ENCODE results near the gene ZHX3.

DNA sequence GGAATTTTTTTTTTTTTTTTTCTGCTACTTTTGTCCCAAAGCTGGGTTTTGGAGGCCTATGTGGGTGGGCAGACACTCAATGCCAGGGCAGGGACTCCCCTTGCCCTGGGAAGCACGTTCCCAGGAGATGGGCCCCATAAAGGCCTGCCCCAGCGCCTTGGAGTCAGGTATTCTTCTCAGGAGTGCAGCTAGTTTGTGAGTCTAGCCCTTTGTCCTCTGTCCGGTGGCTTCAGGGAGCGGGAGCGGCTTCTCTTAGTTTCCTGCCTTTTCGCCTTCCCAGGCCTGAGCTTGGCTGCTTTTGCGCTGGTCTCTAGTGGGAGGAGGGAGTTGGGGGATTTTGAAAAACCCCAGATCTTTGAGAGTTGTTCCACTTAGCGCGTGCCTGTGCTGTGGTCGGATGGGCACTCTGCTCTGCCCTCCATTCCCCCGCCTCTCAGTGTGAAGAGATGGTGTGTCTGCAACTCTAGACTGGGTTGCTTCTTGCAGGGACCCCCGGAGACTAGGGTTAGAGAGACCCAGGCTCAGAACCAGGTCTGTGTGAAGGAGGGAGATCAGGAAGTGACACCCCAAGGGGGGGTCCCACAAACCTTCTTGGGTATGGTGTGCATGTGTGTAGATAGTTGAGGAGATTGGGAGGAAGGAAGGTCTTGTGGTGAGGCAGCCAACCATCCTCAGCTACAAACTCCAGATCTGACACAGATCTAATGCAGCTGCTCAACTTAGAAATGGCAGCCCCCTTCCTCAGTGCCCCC is 178.9 kb downstream of the ZHX3 start:
- TF ChIP-seq, protein P1, sequence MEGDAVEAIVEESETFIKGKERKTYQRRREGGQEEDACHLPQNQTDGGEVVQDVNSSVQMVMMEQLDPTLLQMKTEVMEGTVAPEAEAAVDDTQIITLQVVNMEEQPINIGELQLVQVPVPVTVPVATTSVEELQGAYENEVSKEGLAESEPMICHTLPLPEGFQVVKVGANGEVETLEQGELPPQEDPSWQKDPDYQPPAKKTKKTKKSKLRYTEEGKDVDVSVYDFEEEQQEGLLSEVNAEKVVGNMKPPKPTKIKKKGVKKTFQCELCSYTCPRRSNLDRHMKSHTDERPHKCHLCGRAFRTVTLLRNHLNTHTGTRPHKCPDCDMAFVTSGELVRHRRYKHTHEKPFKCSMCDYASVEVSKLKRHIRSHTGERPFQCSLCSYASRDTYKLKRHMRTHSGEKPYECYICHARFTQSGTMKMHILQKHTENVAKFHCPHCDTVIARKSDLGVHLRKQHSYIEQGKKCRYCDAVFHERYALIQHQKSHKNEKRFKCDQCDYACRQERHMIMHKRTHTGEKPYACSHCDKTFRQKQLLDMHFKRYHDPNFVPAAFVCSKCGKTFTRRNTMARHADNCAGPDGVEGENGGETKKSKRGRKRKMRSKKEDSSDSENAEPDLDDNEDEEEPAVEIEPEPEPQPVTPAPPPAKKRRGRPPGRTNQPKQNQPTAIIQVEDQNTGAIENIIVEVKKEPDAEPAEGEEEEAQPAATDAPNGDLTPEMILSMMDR (IDR thresholded peaks at IDR 0.05 in 4 of 5, conservative IDR thresholded peaks at IDR 0.05 in 1 of 5): no peak
- TF ChIP-seq POLR2A (IDR thresholded peaks at IDR 0.05): no peak
